Urinary bladder (tissue), 4 donors: ENCODE results near the gene ATF7. TPM values are rescaled to one million over a fixed set of nuclear protein-coding genes. Genes with fewer than 3 reads are reported as not detected.
"Not testable (repeated sequence)": the region's sequence is repeated elsewhere in the genome, so short reads cannot be mapped to it uniquely, and the experiment has no call there.

ENCODE experiments used
- DNase-seq: peaks from one replicate; pipeline ENCODE4 v3.0.0-alpha.2; 2015; ENCODE audit errors: extremely low spot score
- H3K27ac ChIP-seq: one replicate; pipeline ENCODE4 v1.5.1; 2013; ENCODE audit warnings: low read depth, mild to moderate bottlenecking, moderate library complexity
- H3K36me3 ChIP-seq: one replicate; pipeline ENCODE4 v1.6.1; 2013; ENCODE audit warnings: mild to moderate bottlenecking, moderate library complexity; ENCODE audit not compliant: insufficient read depth
- H3K4me1 ChIP-seq: one replicate; pipeline ENCODE4 v1.6.1; 2013; ENCODE audit warnings: mild to moderate bottlenecking, moderate library complexity; ENCODE audit not compliant: insufficient read depth
- H3K4me3 ChIP-seq: one replicate; pipeline ENCODE4 v1.5.1; 2013; ENCODE audit warnings: low read depth, low read length
- WGBS: extraction: QIAGEN DNeasy Blood & Tissue Kit; methylation state at CpG from one replicate; pipeline ENCODE4 v1.1.7; 2013; 5-methylcytosine and 5-hydroxymethylcytosine counted together
- polyA plus RNA-seq: library from polyadenylated mRNA; stranded (reverse); fragments of 200-250 nt; gene quantifications from one replicate; pipeline ENCODE4 v1.2.3, GENCODE V29; 2013
- total RNA-seq: library from RNA; depleted of rRNA; stranded (reverse); fragments of >200 nt; gene quantifications from one replicate; pipeline ENCODE4 v1.2.3, GENCODE V29; 2014
- donor health status: healthy with polysubstance abuse.
- donor health status: healthy.

The ATF7 gene
- total and polyA plus RNA-seq, 2 donors = 24.1 to 28.2 TPM

DNA sequence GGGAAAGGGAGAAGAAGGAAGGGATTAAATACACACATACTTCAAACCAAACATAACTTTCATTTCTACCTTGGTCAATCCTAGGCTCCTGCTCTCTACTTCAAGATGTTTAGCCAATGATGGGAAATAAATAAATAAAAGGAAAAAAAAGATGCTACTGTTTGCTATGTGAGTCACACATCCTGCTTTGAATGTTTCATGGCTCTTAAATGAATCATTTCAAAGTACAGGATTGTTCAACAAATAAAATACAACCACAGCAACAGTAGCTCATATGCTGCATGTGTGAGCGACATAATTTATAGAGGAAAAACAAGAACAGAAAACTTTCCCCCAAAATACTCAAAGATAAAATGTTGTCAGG is 64.6 kb downstream of the ATF7 start:
- Histone ChIP-seq H3K4me1 (no peaks in the 10 kb centered on the region), H3K27ac (no peak overlapping the region), H3K36me3 (no peaks in the 10 kb centered on the region), H3K4me3 (no peak overlapping the region)
- WGBS = 64% methylated on average over 1 of the region's 1 CpG
- no peak for DNase-seq

DNA sequence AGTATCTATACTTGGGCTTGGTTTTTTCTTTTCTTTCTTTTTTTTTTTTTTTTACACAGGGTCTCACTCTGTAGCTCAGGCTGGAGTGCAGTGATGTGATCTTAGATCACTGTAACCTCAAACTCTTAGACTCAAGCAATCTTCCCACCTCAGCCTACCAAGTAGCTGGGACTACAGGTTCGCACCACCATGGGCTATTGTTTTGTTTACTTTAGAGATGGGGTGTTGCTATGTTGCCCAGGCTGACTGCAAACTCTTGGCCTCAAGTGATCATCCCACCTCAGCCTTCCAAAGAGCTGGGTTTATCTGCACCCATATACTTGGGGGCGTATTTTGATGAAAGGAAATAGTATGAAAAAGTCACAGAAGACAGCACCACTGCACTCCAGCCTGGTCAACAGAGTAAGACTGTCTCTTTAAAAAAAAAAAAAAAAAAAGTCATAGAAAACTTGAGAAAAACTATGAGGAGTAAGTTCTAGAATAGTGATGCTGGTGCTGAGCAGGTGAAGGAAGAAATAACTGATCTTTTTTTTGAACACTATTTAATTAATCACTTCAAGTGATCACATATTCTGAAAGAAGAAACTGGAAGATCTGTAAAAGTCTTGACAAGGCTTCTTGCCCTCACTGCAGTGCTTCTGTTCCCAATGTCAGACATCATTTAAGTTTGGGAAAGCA is 65.1 kb downstream of the ATF7 start:
- DNase-seq = no peak
- no peaks in the 10 kb centered on the region for H3K4me1 ChIP-seq
- WGBS = 95% methylated on average over 2 of the region's 2 CpGs
- no peak overlapping the region for H3K27ac ChIP-seq
- no peaks in the 10 kb centered on the region for H3K36me3 ChIP-seq
- H3K4me3 ChIP-seq = no peak overlapping the region

DNA sequence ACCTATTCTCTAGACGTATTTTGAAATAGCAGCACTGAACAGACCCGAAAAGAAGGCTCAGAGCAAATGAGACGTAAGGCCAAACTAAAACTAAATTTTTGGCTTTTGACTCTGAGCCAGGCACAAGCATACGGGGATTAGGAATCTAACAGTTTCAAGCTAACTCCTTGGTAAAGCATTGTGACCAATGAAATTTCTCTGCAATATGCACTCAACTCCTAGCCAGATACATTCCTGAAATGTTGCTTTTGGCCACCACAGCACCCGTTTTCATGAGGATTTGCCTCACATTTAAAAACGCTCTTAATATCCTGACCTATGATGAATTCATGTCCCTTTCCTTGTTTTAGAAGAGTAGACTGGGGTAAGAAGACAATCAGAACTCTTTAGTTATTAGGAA is 65.8 kb downstream of the ATF7 start:
- H3K4me3 ChIP-seq = no peak overlapping the region
- 66% methylated on average over 6 of the region's 6 CpGs for WGBS
- H3K27ac ChIP-seq = no peak overlapping the region
- H3K4me1 ChIP-seq = no peaks in the 10 kb centered on the region
- DNase-seq = no peak
- no peaks in the 10 kb centered on the region for H3K36me3 ChIP-seq

DNA sequence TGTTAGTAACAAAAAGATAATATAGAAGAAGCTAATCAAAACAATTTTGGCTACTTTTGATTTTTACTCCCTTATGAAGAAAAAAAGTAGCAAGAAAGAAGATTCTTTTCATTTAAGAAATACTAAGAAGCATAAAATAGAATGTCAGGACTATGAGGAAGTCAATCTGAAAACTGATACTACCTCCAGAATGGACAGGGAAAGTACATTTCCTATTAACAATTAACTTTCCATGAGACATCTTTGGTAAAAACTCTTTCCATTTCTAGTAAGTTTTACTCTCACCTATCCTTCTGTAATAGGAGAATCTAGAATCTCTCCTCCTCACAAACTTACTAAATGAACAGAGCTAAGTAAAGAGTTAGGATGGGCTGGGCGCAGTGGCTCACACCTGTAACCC is 67.6 kb downstream of the ATF7 start:
- WGBS = 100% methylated on average over 1 of the region's 1 CpG
- Histone ChIP-seq H3K4me1 (no peaks in the 10 kb centered on the region), H3K27ac (no peak overlapping the region), H3K36me3 (no peaks in the 10 kb centered on the region), H3K4me3 (no peak overlapping the region)
- no peak for DNase-seq

DNA sequence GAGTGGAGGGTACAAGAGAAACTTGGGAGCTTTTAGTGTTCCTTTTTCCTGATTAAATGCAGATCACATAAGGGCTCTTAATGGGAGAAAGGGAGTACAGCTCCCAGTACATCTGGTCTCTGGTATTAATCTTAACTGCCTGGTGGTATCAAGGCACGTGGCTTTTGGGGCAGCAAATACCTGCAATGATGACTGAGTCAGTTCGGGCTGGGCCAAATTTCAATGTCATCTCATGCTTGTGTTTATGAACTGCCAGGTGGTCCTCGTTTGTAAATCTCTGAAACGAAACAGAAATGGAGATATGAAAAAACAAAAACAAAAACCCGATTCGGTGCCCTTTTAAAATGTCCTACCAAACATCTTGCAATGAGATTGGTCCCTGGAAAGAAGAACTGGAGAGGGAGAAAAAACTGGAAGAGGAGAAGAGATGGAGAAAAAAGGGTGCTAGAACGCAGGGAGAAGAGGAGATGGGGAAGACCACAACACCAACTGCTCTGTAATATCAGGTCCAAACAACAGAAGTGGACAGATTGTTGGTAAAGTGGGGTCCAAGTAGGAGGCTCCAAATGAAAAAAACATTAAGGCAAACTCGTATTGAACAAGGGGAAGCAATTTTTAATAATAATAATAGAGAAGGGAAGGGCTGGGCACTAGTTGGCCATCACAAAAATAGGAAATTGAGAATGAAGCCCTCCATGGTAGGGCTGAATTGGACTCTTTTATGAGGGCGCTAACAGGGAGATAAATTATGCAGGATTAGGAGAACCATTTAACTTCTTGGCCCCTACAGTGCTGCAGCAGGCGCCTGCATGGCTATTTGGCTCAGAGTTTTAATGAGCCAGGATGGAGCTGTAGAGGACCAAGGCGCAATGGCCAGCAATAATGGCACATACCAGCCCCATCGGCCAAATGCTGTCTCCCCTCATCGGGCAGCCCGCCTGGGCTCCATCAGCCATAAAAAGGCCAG is 73.5 kb downstream of the ATF7 start:
- H3K27ac ChIP-seq = no peak overlapping the region
- no peaks in the 10 kb centered on the region for H3K4me1 ChIP-seq
- DNase-seq = no peak
- peaks cover 4% of the 10 kb centered on the region for H3K36me3 ChIP-seq
- WGBS = 74% methylated on average over 14 of the region's 14 CpGs
- H3K4me3 ChIP-seq = no peak overlapping the region

DNA sequence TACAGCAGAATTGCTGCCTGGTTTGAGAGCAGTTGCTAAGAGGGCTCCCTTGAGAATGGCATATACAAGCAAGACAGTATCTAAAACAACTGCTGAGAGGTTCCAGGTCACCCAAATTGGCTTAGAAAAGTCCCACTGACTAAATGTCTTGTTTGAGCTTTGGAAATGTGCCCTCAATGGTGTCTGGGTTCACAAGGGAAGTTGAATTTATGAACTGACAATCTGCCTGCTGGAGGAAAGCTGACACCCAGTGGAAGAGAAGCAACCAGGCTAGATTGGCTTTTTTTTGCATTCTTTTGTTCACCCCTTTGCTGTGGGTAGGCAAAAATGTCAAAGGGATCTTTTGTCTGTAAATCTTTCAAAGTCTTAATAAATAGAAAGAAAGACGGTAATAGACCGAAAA is 74.3 kb downstream of the ATF7 start:
- H3K27ac ChIP-seq = no peak overlapping the region
- DNase-seq = no peak
- H3K4me3 ChIP-seq = no peak overlapping the region
- whole genome bisulfite sequencing = 87% methylated on average over 2 of the region's 2 CpGs
- H3K4me1 ChIP-seq = no peaks in the 10 kb centered on the region
- peaks cover 5% of the 10 kb centered on the region for H3K36me3 ChIP-seq

DNA sequence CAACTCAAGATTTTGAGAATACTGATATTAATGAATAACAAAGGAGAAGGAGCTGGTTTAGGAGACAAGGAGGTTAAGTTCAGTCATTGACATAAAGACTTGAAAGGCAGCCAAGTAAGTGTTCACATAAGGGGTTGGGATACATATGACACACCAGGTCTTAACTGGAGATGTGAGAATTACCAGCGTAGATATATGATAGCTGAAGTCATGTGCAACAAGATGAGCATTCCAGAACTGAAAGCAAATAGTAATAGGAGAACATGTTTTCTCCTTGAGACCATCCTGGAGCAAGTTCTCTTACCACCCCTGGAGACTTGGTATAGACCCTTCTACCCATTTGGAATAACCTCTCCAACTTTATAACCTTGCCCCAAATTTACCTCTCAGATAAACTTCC is 75.6 kb downstream of the ATF7 start:
- 82% methylated on average over 1 of the region's 1 CpG for WGBS
- DNase-seq = no peak
- Histone ChIP-seq H3K27ac (no peak overlapping the region), H3K36me3 (peaks cover 5% of the 10 kb centered on the region), H3K4me1 (no peaks in the 10 kb centered on the region), H3K4me3 (no peak overlapping the region)

DNA sequence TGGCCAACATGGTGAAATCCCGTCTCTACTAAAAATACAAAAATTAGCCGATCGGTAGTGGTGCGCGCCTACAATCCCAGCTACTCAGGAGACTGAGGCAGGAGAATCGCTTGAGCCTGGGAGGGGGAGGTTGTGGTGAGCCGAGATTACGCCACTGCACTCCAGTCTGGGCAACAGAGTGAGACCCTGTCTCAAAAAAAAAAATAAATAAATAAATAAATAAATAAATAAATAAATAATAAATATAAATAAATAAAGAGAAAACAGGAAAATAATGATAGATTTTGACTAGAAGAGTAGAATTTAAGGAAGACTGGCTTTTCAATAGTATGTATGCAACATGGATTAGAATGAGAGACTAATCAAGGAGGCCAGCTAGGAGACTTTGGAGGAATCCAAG is 76.1 kb downstream of the ATF7 start:
- H3K36me3 ChIP-seq, H3K4me1 ChIP-seq, H3K4me3 ChIP-seq, H3K27ac ChIP-seq, DNase-seq: not testable (repeated sequence)
- over 99% methylated on average over 8 of the region's 8 CpGs for WGBS

DNA sequence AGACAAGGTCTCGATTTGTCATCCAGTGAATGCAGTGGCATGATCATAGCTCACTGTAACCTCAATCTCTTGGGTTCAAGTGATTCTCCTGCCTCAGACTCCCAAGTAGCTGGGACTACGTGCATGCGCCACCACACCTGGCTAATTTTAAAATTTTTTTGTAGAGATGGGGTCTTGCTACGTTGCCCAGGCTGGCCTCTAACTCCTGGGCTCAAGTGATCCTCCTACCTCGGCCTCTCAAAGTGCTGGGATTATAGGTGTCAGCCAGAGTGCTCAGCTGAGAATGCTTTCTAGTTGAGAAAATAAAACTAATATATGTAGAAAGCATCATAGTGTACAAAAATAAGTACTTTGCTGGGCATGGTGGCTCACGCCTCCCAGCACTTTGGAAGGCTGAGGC is 77.8 kb downstream of the ATF7 start:
- not testable (repeated sequence) for H3K36me3 ChIP-seq, H3K4me3 ChIP-seq, DNase-seq, H3K4me1 ChIP-seq, H3K27ac ChIP-seq
- 96% methylated on average over 6 of the region's 6 CpGs for WGBS

DNA sequence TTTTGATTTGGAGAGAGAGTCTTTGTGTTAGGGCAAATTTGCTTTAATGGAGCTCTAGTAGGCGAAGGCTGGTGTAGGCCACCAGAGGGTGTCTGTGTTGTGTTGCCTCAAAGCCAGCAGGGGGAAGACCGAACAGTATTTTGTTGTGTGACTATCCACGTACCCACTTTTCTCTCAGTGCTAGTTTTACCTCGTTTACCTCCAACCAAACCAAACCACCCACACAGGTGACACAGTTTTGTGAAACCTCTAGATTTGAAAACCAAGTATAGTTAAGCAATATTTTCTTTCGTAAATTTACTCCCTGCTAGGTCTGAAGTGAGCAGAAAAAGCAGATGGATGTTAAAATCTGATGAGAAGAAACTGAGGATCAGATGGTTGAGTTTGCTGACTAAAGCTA is 82.6 kb downstream of the ATF7 start:
- no peak overlapping the region for H3K27ac ChIP-seq
- WGBS = 19% methylated on average over 5 of the region's 5 CpGs
- DNase-seq = peak; percentile 42
- H3K4me3 ChIP-seq = no peak overlapping the region
- H3K36me3 ChIP-seq = peaks cover 3% of the 10 kb centered on the region
- peaks cover 1% of the 10 kb centered on the region for H3K4me1 ChIP-seq

DNA sequence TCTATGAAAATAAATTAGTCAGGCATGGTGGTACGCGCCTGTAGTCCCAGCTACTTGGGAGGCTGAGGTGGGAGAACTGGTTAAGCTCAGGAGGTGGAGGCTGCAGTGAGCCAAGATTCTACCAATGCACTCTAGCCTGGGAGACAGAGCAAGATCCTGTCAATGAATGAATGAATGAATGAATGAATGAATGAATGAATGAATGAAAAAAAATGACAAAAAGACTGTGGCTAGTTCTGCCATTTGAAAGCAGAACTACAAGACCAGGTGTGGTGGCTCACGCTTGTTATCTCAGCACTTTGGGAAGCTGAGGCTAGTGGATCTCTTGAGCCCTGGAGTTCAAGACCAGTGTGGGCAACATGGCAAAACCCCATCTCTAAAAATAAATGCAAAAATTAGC is 86.7 kb downstream of the ATF7 start:
- Histone ChIP-seq H3K27ac (no peak overlapping the region), H3K4me1 (peaks cover 1% of the 10 kb centered on the region), H3K36me3 (peaks cover 1% of the 10 kb centered on the region), H3K4me3 (no peak overlapping the region)
- DNase-seq = no peak
- WGBS = 94% methylated on average over 3 of the region's 3 CpGs

DNA sequence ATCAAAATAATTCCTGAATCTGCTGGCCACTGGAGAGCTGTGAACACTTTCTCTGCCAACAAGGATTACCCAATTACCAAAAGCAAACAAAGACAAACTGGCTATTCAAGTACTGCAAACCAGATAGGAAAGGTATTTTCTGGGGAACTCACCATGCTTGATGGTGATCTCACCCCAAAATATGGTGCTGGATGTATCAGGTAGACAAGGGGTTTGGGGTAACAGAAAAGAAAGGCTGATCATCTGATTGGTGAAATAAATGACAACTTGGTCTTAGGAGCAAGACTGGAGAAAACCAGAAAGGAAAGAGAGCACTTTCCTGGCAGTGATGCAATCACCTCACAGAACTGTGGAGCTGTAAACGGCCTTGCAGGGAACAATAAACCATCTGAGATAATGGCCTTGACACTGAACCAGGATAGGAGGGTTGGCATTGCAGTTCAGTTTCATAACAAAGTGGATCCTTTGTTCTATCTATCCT is 87.9 kb downstream of the ATF7 start:
- Histone ChIP-seq H3K27ac (no peak overlapping the region), H3K36me3 (peaks cover 1% of the 10 kb centered on the region), H3K4me1 (peaks cover 1% of the 10 kb centered on the region), H3K4me3 (no peak overlapping the region)
- DNase-seq = peak; percentile 33
- 16% methylated on average over 1 of the region's 1 CpG for WGBS

DNA sequence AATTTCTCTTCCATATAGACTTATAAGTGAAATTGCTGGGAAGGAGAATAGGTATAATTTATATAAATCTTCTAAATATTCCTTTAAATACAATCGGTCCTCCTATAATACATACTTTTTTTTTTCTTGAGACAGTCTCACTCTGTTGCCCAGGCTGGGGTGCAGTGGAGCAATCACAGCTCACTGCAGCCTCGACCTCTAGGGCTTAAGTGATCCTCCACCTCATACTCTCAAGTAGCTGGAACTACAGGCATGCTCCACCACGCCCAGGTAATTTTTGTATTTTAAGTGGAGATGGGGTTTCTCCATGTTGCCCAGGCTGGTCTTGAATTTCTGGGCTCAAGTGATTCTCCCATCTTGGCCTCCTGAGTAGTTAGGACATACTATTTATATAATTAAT is 89.2 kb downstream of the ATF7 start:
- 93% methylated on average over 3 of the region's 3 CpGs for WGBS
- no peak overlapping the region for H3K27ac ChIP-seq
- H3K36me3 ChIP-seq = peaks cover 1% of the 10 kb centered on the region
- peaks cover 1% of the 10 kb centered on the region for H3K4me1 ChIP-seq
- no peak for DNase-seq
- H3K4me3 ChIP-seq = no peak overlapping the region

DNA sequence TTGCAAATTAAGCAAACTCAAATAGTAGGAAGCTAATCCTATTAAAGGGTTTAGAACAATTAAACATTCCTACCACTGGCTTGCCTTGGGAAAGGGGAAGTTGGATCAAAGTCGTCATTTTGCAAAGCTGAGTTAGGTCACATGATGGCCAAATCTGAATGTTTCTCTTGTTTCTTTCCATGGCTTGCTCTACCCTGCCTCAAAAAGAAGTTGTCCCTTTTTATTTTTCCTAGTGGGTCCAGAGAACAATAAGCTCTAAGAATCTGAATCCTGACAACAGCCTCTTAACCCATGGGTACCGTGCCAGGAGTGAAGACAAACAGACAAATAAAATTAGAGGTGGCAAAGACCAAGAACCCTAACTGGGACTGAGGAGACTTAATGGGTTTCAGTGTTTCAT is 92.7 kb downstream of the ATF7 start:
- Histone ChIP-seq H3K36me3 (peaks cover 4% of the 10 kb centered on the region), H3K4me3 (no peak overlapping the region), H3K4me1 (no peaks in the 10 kb centered on the region), H3K27ac (no peak overlapping the region)
- DNase-seq = no peak
- WGBS = 77% methylated on average over 2 of the region's 2 CpGs
